ACC112 (cell line): ENCODE measurements around the gene RPL18.

Experiments used
- H2AFZ ChIP-seq: fragments of 200-600 bp; sonication (generic); one replicate; pipeline ENCODE4 v1.6.0; 2017; ENCODE audit warnings: antibody characterized with exemption, low read length; ENCODE audit not compliant: unreplicated experiment
- H3K27ac ChIP-seq: fragments of 200-600 bp; sonication (generic); 2 replicates; pipeline ENCODE4 v1.5.1; 2014; ENCODE audit warnings: low read depth, mild to moderate bottlenecking, antibody characterized with exemption, low read length, moderate library complexity
- H3K27me3 ChIP-seq: fragments of 200-600 bp; sonication (generic); 2 replicates; pipeline ENCODE4 v1.6.1; 2014; ENCODE audit warnings: mild to moderate bottlenecking, antibody characterized with exemption, low read length, moderate library complexity, mixed read lengths; ENCODE audit not compliant: insufficient read depth
- H3K36me3 ChIP-seq: fragments of 200-600 bp; sonication (generic); 2 replicates; pipeline ENCODE4 v1.6.1; 2016; ENCODE audit warnings: mild to moderate bottlenecking, antibody characterized with exemption, low read length, moderate library complexity, mixed read lengths; ENCODE audit not compliant: insufficient read depth
- H3K4me1 ChIP-seq: fragments of 200-600 bp; sonication (generic); one replicate; pipeline ENCODE4 v1.6.1; 2016; ENCODE audit warnings: low read length, mixed read lengths; ENCODE audit not compliant: insufficient read depth, unreplicated experiment, control insufficient read depth
- H3K4me3 ChIP-seq: fragments of 200-600 bp; sonication (generic); 2 replicates; pipeline ENCODE4 v1.5.1; 2014; ENCODE audit warnings: mild to moderate bottlenecking, low read depth, low read length
- H3K79me2 ChIP-seq: fragments of 200-600 bp; sonication (generic); one replicate; pipeline ENCODE4 v1.6.0; 2016; ENCODE audit warnings: low read length; ENCODE audit not compliant: control insufficient read depth, unreplicated experiment, insufficient read depth

RPL18 gene

DNA sequence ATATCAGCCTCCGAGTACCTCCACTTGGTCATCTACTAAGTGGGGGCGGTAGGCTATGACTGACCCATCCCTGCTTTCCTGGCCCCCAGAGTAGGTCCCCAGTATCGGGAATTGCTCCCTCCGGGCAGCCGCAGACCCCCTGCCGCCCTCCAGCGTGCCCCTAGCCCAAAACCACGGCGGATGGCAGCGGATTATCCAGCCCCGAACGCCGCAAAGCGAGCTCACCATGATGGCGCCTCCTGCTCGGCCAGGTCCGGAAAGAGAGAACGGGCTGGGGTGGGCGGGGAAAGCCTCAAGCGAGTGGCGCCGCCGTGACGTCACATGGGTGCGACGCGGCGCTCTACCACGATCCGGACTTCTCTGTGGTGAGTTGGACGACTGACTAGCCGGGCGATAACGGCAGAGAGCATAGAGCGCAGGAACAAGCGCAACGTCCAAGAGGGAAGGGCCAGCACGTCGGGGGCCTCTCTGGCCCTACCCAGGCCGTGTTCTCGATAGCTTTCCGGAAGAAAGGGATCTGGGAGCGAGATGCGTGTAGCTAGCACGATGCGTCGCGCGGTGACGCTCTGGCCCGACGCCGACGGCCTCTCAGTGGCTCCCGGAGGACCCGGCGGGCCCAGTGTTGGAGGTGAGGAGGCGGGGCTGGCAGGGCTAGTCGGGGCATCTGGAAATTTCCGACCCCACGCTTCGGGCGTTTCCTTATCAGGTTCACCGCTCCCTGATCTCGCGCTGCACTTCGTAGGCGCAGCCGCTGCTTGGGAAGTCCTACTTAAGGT, at the start of gene RPL18, which contains the start of gene SPHK2:
Gene RPL18 (minus strand): TSS at position 263 of the 776 bp plus-strand sequence. CDS start 35 bp downstream, at position 228.
Gene SPHK2 (plus strand): TSS at position 591 of the 776 bp plus-strand sequence. CDS start 1,009 bp downstream, outside the sequence.
- peaks cover 17% of the 10 kb centered on the region for H3K4me1 ChIP-seq
- H3K27me3 ChIP-seq = no peaks in the 10 kb centered on the region
- H3K79me2 ChIP-seq = peaks cover 44% of the 10 kb centered on the region
- no peak within 1 kb of the TSS for H2AFZ ChIP-seq
- peaks cover 18% of the 10 kb centered on the region; the same call in 1 of the 2 replicates for H3K36me3 ChIP-seq
- H3K4me3 ChIP-seq = peak within 1 kb of the TSS; percentile 94
- H3K27ac ChIP-seq = peak within 1 kb of the TSS; percentile 88

DNA sequence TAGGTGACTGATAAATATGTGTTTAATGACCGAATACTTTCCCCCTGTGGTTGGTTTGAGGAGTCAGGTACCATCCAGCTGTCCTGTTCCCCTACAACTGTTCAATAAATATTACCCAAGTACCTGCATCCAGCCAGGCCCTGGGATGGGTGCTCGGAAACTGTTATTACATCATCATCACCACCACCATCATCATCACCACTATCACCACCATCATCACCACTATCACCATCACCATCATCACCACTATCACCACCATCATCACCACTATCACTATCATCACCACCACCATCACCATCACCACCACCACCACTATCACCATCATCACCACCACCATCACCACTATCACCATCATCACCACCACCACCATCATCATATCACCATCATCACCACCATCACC, 49.8 kb upstream of the RPL18 start:
- H3K27me3 ChIP-seq = no peaks in the 10 kb centered on the region
- no peaks in the 10 kb centered on the region for H3K4me1 ChIP-seq
- H3K4me3 ChIP-seq = no peak overlapping the region
- no peaks in the 10 kb centered on the region for H3K79me2 ChIP-seq
- H3K36me3 ChIP-seq = no peaks in the 10 kb centered on the region
- no peak overlapping the region for H2AFZ ChIP-seq
- H3K27ac ChIP-seq = no peak overlapping the region

DNA sequence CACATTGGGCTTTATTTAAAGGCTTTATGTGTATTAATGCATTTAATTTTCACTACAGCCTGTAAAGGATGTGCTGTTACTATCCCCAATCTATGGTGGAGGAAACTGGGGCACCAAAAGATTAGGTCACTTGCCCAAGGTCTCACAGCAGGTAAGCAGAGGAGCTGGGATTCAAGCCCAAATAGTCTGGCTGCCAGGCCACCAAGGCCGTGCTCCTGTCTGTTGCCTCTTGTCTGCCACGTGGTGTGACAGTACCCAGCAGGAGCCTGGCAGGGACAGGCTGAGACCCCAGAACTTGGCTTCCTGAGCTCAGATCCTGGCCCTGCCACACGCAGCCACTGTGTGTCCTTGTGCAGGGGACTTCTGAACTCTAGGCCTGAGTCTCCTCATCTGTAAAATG, 49.4 kb upstream of the RPL18 start:
- H3K4me1 ChIP-seq = no peaks in the 10 kb centered on the region
- no peak overlapping the region for H3K27ac ChIP-seq
- no peaks in the 10 kb centered on the region for H3K36me3 ChIP-seq
- no peaks in the 10 kb centered on the region for H3K79me2 ChIP-seq
- H3K4me3 ChIP-seq = no peak overlapping the region
- H2AFZ ChIP-seq = no peak overlapping the region
- H3K27me3 ChIP-seq = no peaks in the 10 kb centered on the region

DNA sequence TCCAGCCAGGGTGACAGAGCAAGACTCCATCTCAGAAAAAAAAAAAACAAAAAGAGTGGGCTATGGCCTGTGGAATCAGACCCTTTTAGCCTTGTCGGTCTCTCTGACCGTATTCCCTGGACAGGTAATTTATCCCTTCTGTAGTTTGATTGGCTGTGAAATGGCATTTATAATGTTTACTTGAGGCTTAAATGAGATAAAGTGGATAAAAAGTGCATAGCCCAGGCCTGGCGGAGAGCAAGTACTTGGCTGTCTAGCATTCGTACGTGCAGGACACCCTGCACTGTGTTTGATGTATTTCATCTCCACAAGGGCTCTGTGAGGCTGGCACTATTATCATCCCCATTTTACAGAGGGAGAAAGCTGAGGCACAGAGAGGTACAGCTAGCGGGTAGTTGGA, 46.8 kb upstream of the RPL18 start:
- no peak overlapping the region for H3K4me3 ChIP-seq
- no peak overlapping the region for H3K27ac ChIP-seq
- H2AFZ ChIP-seq = no peak overlapping the region
- H3K27me3 ChIP-seq = no peaks in the 10 kb centered on the region
- no peaks in the 10 kb centered on the region for H3K4me1 ChIP-seq
- no peaks in the 10 kb centered on the region for H3K79me2 ChIP-seq
- H3K36me3 ChIP-seq = no peaks in the 10 kb centered on the region

DNA sequence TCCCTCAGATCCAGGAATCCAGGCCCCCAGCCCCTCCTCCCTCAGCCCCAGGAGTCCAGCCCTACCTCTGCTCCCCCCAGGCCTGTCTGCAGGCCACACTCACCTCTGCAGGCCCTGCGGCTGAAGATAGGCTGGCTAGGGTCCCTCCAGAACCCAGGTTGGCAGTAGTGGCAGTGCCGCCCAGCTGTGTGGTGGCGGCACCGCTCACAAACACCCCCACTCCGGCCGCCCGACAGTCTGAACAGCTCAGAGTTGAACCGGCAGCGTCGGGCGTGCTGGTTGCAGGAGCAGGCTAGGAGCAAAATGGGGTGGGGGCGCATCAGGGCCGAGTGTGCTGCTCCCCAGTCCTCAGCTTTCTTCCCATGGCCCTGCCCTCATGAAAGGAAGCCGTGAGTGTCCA, 45.5 kb upstream of the RPL18 start:
- no peaks in the 10 kb centered on the region for H3K36me3 ChIP-seq

DNA sequence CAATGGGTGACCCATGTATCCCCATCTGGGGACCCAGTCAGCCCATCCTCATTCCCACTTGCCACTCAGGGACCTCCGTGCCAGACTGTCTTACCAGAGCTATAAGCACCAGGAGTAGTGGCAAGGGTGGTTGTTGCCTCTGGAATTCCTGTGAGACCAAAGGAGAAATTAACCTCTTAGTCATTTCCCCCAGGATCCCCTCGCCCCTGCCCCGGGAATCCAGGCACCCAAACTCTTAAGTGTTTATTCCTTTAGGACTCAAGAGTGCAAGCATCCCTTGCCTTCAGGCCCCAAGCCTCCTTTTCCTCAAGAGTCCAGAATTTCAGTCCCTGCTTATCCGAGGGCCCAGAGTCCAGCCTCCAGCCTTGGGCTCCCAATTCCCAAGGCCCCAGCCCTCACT, 44.7 kb upstream of the RPL18 start:
- no peak overlapping the region for H3K4me3 ChIP-seq
- H3K79me2 ChIP-seq = no peaks in the 10 kb centered on the region
- no peaks in the 10 kb centered on the region for H3K36me3 ChIP-seq
- H3K4me1 ChIP-seq = no peaks in the 10 kb centered on the region
- H3K27me3 ChIP-seq = no peaks in the 10 kb centered on the region
- no peak overlapping the region for H3K27ac ChIP-seq
- H2AFZ ChIP-seq = no peak overlapping the region

More for the DNA sequence above, 45.5 kb upstream of the RPL18 start:
- no peak overlapping the region for H2AFZ ChIP-seq
- no peaks in the 10 kb centered on the region for H3K27me3 ChIP-seq
- H3K79me2 ChIP-seq = no peaks in the 10 kb centered on the region
- no peaks in the 10 kb centered on the region for H3K4me1 ChIP-seq
- no peak overlapping the region for H3K4me3 ChIP-seq
- no peak overlapping the region for H3K27ac ChIP-seq

DNA sequence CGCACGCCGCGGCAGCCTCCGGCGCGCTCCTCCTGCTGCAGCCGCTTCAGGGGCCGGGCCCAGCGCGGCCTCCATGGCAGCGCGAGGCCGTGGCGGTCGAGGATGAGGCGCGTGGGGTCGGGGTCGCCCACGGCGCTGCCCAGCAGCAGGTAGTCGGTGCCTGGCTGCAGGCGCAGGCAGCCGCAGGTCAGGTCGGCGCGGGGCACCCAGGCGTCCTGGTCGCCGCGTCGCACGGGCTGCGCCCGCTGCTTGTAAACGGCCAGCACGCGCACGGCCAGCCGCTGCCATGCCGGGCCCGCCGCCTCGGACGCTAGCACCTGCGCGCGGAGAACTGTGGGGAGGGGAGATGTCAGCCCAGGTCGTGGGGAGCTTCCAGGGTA, 42.7 kb upstream of the RPL18 start:
- H3K27ac ChIP-seq = no peak overlapping the region
- H2AFZ ChIP-seq = no peak overlapping the region
- H3K79me2 ChIP-seq = no peaks in the 10 kb centered on the region
- no peak overlapping the region for H3K4me3 ChIP-seq
- H3K36me3 ChIP-seq = no peaks in the 10 kb centered on the region
- H3K27me3 ChIP-seq = no peaks in the 10 kb centered on the region
- H3K4me1 ChIP-seq = no peaks in the 10 kb centered on the region

DNA sequence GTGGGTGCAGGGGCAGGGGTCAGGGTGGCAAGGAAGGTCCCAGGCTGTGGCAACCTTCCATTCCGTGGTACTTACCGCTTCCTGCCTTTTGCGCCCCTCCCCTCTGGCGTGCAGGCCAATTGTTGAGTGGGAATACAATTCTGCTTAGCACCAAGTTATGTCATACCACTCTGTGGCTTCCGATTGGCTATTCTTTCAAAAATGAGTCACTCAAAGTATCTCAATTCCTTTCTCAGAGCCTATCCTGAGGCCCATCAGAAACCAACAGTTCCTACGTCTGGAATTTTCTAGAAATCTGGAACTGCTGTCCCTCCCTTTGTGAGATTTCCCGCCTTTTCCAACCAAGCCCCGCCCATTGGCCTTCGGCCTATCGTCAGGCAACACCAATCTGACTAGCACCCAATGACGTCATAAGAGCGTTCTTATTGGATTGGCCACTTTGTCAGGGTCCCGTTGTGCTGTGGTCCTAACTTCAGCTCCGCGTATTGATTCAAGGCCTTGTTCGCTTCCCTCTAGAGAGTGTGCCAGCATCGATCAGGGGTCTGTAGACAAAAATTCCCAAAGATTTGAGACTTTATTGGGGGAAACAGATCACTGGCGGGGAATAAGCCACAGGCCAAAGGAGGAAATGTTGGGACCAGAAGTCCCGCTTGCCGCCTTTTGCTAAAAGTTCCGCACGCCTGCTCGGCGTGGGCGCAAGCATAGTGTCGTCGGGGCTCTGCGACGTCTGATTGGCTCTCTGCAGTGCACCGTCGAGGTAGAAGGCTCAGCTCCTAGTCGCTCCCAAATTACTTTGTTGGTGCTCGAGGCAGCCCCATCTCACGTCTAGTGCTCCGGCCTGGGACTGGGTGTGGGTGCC, 42.1 kb upstream of the RPL18 start:
- Histone ChIP-seq H3K27me3 (no peaks in the 10 kb centered on the region), H3K4me1 (no peaks in the 10 kb centered on the region), H3K79me2 (no peaks in the 10 kb centered on the region), H3K27ac (peak overlapping the region; percentile 70), H2AFZ (no peak overlapping the region), H3K4me3 (no peak overlapping the region), H3K36me3 (no peaks in the 10 kb centered on the region)

DNA sequence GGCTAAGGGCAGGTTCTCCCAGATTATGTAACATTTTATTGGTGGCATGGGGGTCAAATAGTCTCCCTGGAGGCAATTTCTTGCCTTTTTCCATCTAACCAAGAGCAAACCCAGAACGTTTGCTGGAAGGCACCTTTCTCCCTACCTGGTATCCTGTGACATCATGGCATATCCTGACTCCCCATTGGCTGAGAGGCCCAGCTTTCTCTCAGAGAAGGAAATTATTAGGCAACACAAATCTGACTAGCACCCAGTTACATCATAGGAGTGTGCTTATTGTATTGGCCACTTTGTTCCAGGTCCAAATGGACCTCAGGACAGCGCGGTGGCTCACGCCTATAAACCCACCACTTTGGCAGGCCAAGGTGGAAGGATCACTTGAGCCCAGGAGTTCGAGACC, 40.8 kb upstream of the RPL18 start:
- Histone ChIP-seq H3K79me2 (no peaks in the 10 kb centered on the region), H2AFZ (no peak overlapping the region), H3K36me3 (no peaks in the 10 kb centered on the region), H3K27me3 (no peaks in the 10 kb centered on the region), H3K4me3 (no peak overlapping the region), H3K27ac (no peak overlapping the region), H3K4me1 (no peaks in the 10 kb centered on the region)

DNA sequence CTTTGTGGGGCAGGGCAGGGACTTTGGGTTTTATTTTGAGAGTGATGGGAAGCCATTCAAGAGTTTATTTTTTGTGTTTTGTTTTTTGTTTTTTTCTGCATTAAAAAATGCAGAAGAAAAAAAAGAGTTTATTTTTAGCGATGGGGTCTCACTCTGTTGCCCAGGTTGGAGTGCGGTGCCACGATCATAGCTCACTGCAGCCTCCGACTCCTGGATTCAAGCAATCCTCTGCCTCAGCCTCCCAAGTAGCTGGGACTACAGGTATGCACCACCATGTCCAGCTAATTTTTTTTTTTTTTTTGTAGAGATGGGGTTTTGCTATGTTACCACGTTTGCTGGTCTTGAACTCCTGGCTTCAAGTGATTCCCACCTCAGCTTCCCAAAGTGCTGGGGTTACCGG, 39.5 kb upstream of the RPL18 start:
- Histone ChIP-seq H2AFZ (no peak overlapping the region), H3K36me3 (no peaks in the 10 kb centered on the region), H3K27me3 (no peaks in the 10 kb centered on the region), H3K27ac (no peak overlapping the region), H3K79me2 (no peaks in the 10 kb centered on the region), H3K4me1 (no peaks in the 10 kb centered on the region), H3K4me3 (no peak overlapping the region)
